OCI-LY3 (cell line): Measurements from ENCODE around the gene THAP6.
"Not testable (repeated sequence)": the region's sequence is repeated elsewhere in the genome, so short reads cannot be mapped to it uniquely, and the experiment has no call there.

Experiments used
- H2AFZ ChIP-seq: fragments of 200-600, 300-600 bp; shearing (Covaris generic); 2 replicates; pipeline ENCODE4 v1.6.0; 2014; ENCODE audit warnings: antibody characterized with exemption, low read depth, low read length
- H3K27ac ChIP-seq: fragments of 200-600, 300-600 bp; sonication (generic); 2 replicates; pipeline ENCODE4 v1.5.1; 2014; ENCODE audit warnings: mild to moderate bottlenecking, low read length, moderate library complexity, mixed read lengths
- H3K27me3 ChIP-seq: fragments of 200-600, 300-600 bp; sonication (generic); 2 replicates; pipeline ENCODE4 v1.6.1; 2014; ENCODE audit warnings: low read depth, low read length, mixed read lengths
- H3K36me3 ChIP-seq: fragments of 200-600, 300-600 bp; sonication (generic); replicated peaks from 2 replicates; pipeline ENCODE3; 2014; ENCODE audit warnings: low read depth, low read length, mixed read lengths
- H3K4me1 ChIP-seq: fragments of 300-600, 200-600 bp; sonication (generic); 2 replicates; pipeline ENCODE4 v1.6.1; 2014; ENCODE audit warnings: low read length, mixed read lengths
- H3K4me2 ChIP-seq: fragments of 200-600, 300-600 bp; sonication (generic); 2 replicates; pipeline ENCODE4 v1.6.1; 2014; ENCODE audit warnings: low read length, mixed read lengths
- H3K4me3 ChIP-seq: fragments of 300-600, 200-600 bp; sonication (generic); 2 replicates; pipeline ENCODE4 v1.5.1; 2014; ENCODE audit warnings: antibody characterized with exemption, mild to moderate bottlenecking, low read length, moderate library complexity
- H3K79me2 ChIP-seq: fragments of 300-600, 200-600 bp; shearing (Covaris generic); 2 replicates; pipeline ENCODE4 v1.6.1; 2014; ENCODE audit warnings: mild to moderate bottlenecking, low read length, mixed read lengths
- H3K9ac ChIP-seq: fragments of 300-600, 200-600 bp; shearing (Covaris generic); 2 replicates; pipeline ENCODE4 v1.6.0; 2014; ENCODE audit warnings: mild to moderate bottlenecking, low read length, moderate library complexity
- H3K9me3 ChIP-seq: fragments of 200-600, 300-600 bp; shearing (Covaris generic); 2 replicates; pipeline ENCODE4 v1.6.1; 2014; ENCODE audit warnings: low read length, mixed read lengths; ENCODE audit not compliant: insufficient read depth
- H4K20me1 ChIP-seq: fragments of 200-600, 300-600 bp; sonication (generic); 2 replicates; pipeline ENCODE4 v1.6.1; 2016; ENCODE audit warnings: low read length, mixed read lengths; ENCODE audit not compliant: insufficient read depth
- EZH2phosphoT487 ChIP-seq: fragments of 200-600 bp; shearing (Covaris generic); IDR thresholded peaks from 2 replicates; pipeline ENCODE4 v1.6.1; 2018; ENCODE audit warnings: antibody characterized with exemption, mixed run types, low read depth
- TF ChIP-seq, protein P1 (sequence below): fragments of 200-600, 300-600 bp; sonication (generic); IDR thresholded peaks from 2 replicates; pipeline ENCODE4 v1.5.1; 2014; ENCODE audit warnings: antibody characterized with exemption, low read length, low read depth

THAP6 gene

DNA sequence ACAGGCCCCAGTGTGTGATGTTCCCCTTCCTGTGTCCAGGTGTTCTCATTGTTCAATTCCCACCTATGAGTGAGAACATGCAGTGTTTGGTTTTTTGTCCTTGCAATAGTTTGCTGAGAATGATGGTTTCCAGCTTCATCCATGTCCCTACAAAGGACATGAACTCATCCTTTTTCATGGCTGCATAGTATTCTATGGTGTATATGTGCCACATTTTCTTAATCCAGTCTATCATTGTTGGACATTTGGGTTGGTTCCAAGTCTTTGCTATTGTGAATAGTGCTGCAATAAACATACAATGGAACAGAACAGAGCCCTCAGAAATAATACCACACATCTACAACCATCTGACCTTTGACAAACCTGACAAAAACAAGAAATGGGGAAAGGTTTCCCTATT, 19.7 kb downstream of the THAP6 start:
- H3K9ac ChIP-seq, H3K79me2 ChIP-seq, H3K27ac ChIP-seq, H3K4me3 ChIP-seq, H3K4me2 ChIP-seq, H3K27me3 ChIP-seq, H4K20me1 ChIP-seq, H2AFZ ChIP-seq, H3K9me3 ChIP-seq, H3K4me1 ChIP-seq: not testable (repeated sequence)
- peaks cover 16% of the 10 kb centered on the region for H3K36me3 ChIP-seq

DNA sequence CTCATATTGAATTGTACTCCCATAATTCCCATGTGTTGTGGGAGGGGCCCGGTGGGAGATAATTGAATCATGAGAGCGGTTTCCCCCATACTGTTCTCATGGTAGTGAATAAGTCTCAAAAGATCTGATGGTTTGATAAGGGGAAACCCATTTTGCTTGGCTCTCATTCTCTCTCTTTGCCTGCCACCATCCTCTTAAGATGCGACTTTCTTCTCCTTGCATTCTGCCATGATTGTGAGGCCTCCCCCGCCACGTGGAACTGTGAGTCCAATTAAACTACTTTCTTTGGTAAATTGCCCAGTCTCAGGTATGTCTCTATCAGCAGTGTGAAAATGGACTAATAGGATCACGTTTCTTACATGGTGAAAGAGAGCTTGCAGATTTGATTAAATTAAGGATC, 23.0 kb downstream of the THAP6 start:
- H3K9me3 ChIP-seq, H3K79me2 ChIP-seq, H3K27ac ChIP-seq, H3K36me3 ChIP-seq, H3K4me1 ChIP-seq, H3K9ac ChIP-seq, H3K27me3 ChIP-seq, H3K4me3 ChIP-seq, H4K20me1 ChIP-seq, H3K4me2 ChIP-seq, H2AFZ ChIP-seq: not testable (repeated sequence)

DNA sequence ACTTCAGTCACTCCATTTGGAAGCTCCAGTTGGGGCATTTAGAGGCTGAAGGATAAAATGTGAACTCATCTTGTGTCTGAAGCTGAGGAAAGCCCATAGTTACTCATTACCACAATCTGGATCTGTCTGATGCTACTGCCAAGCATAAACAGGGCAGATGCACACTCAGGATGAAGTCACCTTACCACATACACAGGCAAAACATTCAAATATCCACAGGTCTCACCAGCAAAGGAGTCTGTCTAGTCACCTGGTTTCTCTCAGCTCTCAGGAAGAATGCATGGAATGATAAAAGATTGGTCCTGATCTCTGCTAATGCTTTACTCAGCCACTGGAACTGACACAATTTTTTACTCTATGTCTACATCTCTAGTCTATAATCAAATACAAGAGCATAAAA, 28.6 kb downstream of the THAP6 start:
- Histone ChIP-seq H4K20me1 (no peaks in the 10 kb centered on the region), H3K27me3 (no peaks in the 10 kb centered on the region), H3K4me3 (no peak overlapping the region), H3K4me2 (no peak overlapping the region), H2AFZ (no peak overlapping the region), H3K9me3 (no peaks in the 10 kb centered on the region), H3K9ac (no peak overlapping the region), H3K79me2 (no peaks in the 10 kb centered on the region), H3K27ac (no peak overlapping the region), H3K4me1 (peaks cover under 1% of the 10 kb centered on the region; the same call in 1 of the 2 replicates), H3K36me3 (no peaks in the 10 kb centered on the region)
- TF ChIP-seq, protein P1, sequence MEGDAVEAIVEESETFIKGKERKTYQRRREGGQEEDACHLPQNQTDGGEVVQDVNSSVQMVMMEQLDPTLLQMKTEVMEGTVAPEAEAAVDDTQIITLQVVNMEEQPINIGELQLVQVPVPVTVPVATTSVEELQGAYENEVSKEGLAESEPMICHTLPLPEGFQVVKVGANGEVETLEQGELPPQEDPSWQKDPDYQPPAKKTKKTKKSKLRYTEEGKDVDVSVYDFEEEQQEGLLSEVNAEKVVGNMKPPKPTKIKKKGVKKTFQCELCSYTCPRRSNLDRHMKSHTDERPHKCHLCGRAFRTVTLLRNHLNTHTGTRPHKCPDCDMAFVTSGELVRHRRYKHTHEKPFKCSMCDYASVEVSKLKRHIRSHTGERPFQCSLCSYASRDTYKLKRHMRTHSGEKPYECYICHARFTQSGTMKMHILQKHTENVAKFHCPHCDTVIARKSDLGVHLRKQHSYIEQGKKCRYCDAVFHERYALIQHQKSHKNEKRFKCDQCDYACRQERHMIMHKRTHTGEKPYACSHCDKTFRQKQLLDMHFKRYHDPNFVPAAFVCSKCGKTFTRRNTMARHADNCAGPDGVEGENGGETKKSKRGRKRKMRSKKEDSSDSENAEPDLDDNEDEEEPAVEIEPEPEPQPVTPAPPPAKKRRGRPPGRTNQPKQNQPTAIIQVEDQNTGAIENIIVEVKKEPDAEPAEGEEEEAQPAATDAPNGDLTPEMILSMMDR: no peak
- no peak for TF ChIP-seq EZH2phosphoT487

DNA sequence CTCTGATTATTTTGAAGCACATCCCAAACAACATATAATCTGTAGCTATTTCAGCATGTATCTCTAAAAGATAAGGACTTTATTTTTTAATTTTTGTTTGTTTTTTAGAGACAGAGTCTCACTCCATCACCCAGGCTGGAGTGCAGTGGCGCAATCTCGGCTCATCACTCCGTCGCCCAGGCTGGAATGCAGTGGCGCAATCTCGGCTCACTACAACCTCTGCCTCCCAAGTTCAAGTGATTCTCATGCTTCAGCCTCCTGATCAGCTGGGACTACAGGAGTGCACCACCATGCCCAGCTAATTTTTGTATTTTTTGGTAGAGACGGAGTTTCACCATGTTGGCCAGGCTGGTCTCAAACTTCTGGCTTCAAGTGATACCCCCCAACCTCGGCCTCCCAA, 29.9 kb downstream of the THAP6 start:
- H3K4me3 ChIP-seq, H2AFZ ChIP-seq, H4K20me1 ChIP-seq, H3K9me3 ChIP-seq, H3K79me2 ChIP-seq, H3K4me1 ChIP-seq, H3K36me3 ChIP-seq, H3K9ac ChIP-seq, H3K27ac ChIP-seq, H3K27me3 ChIP-seq, H3K4me2 ChIP-seq: not testable (repeated sequence)

DNA sequence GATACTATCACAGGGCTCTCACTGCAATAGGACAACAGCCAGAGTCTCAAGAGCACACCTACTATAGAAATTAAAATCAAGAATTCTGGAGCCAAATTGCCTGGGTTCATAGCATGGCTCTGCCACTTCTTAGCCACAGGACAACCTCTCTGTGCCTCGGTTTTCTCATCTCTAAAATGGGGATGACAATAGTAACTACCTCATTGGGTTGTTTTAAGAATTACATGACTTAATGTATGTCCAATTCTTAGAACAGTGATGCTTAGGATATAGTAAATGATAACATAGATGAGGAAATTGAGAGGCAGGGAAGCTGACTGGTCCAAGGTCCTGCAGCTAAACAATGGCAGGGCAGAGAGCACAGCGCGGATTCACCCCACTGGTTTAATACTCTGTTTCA, 30.6 kb downstream of the THAP6 start:
- no peak overlapping the region for H2AFZ ChIP-seq
- H3K4me3 ChIP-seq: no peak overlapping the region
- no peak overlapping the region for H3K4me2 ChIP-seq
- H3K36me3 ChIP-seq: no peaks in the 10 kb centered on the region
- no peak for TF ChIP-seq EZH2phosphoT487
- no peaks in the 10 kb centered on the region for H3K9me3 ChIP-seq
- H3K79me2 ChIP-seq: no peaks in the 10 kb centered on the region
- no peaks in the 10 kb centered on the region for H3K27me3 ChIP-seq
- no peaks in the 10 kb centered on the region for H4K20me1 ChIP-seq
- H3K9ac ChIP-seq: no peak overlapping the region
- no peak overlapping the region for H3K27ac ChIP-seq
- H3K4me1 ChIP-seq: peaks cover 8% of the 10 kb centered on the region

DNA sequence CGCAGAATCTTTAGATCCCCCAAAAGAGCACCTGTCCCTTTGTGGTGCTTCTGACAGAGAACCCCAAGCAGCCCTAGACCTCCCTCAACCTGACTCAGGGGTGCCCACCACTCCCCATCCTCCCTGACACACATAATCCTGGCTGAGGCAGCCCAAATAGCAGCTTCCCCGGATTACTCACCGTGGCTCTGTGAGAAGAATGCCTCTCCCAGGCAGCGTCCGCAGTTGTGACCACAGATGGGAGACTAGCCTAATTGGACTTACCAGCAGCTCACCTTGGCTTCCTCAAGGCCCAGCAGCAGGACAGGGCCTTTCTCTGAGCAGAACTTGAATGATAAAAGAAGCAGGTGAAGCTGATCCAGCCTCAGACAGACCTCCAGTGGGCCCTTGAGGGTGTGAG, 31.3 kb downstream of the THAP6 start:
- H3K4me3 ChIP-seq: no peak overlapping the region
- no peaks in the 10 kb centered on the region for H3K36me3 ChIP-seq
- H3K27me3 ChIP-seq: no peaks in the 10 kb centered on the region
- H2AFZ ChIP-seq: no peak overlapping the region
- no peak overlapping the region for H3K27ac ChIP-seq
- no peaks in the 10 kb centered on the region for H3K9me3 ChIP-seq
- H3K4me2 ChIP-seq: no peak overlapping the region
- no peaks in the 10 kb centered on the region for H3K79me2 ChIP-seq
- no peak overlapping the region for H3K9ac ChIP-seq
- peaks cover 8% of the 10 kb centered on the region for H3K4me1 ChIP-seq
- TF ChIP-seq, protein P1: no peak
- no peak for TF ChIP-seq EZH2phosphoT487
- H4K20me1 ChIP-seq: no peaks in the 10 kb centered on the region
